ENCODE results near the gene APBA2.

DNA sequence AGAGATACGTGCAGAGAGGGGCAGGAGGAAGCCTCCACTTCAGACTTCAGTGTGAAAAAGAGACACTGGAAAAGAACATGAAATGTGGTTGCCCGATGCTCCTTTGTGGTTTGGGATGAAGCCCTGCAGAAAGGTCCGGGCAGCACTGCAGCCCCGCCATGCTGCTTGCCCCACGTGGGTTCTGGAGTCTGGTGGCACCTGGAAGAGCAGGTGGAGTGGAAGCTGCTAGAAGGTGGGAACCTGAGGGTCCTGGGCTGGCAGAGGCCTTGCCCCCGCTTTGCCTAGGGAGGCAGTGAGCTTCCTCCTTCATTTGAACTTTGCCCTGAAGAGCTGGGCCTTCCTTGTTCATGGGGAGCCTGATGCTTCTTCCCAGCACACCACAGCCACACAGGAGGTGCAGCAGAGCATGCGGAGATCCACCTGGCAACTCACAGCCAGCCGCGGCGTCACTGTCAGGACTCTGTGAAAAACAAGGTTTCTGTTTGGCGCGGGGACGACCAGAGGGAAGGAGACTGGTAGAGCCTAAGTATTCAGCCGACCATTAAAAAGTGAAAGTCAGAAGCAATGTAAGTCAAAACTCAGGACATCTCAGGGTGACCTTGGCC is 59.0 kb downstream of the APBA2 start:
- TF ChIP-seq, protein P1, sequence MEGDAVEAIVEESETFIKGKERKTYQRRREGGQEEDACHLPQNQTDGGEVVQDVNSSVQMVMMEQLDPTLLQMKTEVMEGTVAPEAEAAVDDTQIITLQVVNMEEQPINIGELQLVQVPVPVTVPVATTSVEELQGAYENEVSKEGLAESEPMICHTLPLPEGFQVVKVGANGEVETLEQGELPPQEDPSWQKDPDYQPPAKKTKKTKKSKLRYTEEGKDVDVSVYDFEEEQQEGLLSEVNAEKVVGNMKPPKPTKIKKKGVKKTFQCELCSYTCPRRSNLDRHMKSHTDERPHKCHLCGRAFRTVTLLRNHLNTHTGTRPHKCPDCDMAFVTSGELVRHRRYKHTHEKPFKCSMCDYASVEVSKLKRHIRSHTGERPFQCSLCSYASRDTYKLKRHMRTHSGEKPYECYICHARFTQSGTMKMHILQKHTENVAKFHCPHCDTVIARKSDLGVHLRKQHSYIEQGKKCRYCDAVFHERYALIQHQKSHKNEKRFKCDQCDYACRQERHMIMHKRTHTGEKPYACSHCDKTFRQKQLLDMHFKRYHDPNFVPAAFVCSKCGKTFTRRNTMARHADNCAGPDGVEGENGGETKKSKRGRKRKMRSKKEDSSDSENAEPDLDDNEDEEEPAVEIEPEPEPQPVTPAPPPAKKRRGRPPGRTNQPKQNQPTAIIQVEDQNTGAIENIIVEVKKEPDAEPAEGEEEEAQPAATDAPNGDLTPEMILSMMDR (IDR thresholded peaks at IDR 0.05 in 2 of 3, conservative IDR thresholded peaks at IDR 0.05 in 1 of 3; ENCODE audit: control insufficient read depth in 2 of 3, extremely low read depth in 1 of 3, insufficient read depth in 1 of 3, low read depth in 3 of 3, low read length in 3 of 3), result no peak
- TF ChIP-seq JUNB (IDR thresholded peaks at IDR 0.05), result no peak
- TF ChIP-seq, protein P2, sequence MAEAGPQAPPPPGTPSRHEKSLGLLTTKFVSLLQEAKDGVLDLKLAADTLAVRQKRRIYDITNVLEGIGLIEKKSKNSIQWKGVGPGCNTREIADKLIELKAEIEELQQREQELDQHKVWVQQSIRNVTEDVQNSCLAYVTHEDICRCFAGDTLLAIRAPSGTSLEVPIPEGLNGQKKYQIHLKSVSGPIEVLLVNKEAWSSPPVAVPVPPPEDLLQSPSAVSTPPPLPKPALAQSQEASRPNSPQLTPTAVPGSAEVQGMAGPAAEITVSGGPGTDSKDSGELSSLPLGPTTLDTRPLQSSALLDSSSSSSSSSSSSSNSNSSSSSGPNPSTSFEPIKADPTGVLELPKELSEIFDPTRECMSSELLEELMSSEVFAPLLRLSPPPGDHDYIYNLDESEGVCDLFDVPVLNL (IDR thresholded peaks at IDR 0.05; ENCODE audit: low read depth, low read length), result no peak
- TF ChIP-seq FOS (IDR thresholded peaks at IDR 0.05; ENCODE audit: borderline replicate concordance, extremely low read depth, insufficient read length), result no peak
- no peak for TF ChIP-seq POLR2A (IDR thresholded peaks at IDR 0.05; ENCODE audit: low read depth, low read length)
- TF ChIP-seq EP300 (IDR thresholded peaks at IDR 0.05; ENCODE audit: borderline replicate concordance in 1 of 2, control insufficient read depth in 1 of 2, low read depth in 2 of 2, low read length in 2 of 2), result no peak
- TF ChIP-seq EZH2 (IDR thresholded peaks at IDR 0.05; ENCODE audit: borderline replicate concordance, control insufficient read depth, low read depth, low read length), result no peak
- TF ChIP-seq HCFC1 (IDR thresholded peaks at IDR 0.05; ENCODE audit: low read length), result no peak
- TF ChIP-seq, protein P3, sequence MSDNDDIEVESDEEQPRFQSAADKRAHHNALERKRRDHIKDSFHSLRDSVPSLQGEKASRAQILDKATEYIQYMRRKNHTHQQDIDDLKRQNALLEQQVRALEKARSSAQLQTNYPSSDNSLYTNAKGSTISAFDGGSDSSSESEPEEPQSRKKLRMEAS (IDR thresholded peaks at IDR 0.05; ENCODE audit: low read depth, low read length), result no peak
- no peak for TF ChIP-seq FOXK2 (IDR thresholded peaks at IDR 0.05)
- no peak for TF ChIP-seq IKZF2 (IDR thresholded peaks at IDR 0.05)
- TF ChIP-seq POLR2AphosphoS5 (IDR thresholded peaks at IDR 0.05; ENCODE audit: low read length), result no peak
- TF ChIP-seq, protein P4, sequence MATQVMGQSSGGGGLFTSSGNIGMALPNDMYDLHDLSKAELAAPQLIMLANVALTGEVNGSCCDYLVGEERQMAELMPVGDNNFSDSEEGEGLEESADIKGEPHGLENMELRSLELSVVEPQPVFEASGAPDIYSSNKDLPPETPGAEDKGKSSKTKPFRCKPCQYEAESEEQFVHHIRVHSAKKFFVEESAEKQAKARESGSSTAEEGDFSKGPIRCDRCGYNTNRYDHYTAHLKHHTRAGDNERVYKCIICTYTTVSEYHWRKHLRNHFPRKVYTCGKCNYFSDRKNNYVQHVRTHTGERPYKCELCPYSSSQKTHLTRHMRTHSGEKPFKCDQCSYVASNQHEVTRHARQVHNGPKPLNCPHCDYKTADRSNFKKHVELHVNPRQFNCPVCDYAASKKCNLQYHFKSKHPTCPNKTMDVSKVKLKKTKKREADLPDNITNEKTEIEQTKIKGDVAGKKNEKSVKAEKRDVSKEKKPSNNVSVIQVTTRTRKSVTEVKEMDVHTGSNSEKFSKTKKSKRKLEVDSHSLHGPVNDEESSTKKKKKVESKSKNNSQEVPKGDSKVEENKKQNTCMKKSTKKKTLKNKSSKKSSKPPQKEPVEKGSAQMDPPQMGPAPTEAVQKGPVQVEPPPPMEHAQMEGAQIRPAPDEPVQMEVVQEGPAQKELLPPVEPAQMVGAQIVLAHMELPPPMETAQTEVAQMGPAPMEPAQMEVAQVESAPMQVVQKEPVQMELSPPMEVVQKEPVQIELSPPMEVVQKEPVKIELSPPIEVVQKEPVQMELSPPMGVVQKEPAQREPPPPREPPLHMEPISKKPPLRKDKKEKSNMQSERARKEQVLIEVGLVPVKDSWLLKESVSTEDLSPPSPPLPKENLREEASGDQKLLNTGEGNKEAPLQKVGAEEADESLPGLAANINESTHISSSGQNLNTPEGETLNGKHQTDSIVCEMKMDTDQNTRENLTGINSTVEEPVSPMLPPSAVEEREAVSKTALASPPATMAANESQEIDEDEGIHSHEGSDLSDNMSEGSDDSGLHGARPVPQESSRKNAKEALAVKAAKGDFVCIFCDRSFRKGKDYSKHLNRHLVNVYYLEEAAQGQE (IDR thresholded peaks at IDR 0.05; ENCODE audit: low read depth, low read length), result no peak
- TF ChIP-seq, protein P5, sequence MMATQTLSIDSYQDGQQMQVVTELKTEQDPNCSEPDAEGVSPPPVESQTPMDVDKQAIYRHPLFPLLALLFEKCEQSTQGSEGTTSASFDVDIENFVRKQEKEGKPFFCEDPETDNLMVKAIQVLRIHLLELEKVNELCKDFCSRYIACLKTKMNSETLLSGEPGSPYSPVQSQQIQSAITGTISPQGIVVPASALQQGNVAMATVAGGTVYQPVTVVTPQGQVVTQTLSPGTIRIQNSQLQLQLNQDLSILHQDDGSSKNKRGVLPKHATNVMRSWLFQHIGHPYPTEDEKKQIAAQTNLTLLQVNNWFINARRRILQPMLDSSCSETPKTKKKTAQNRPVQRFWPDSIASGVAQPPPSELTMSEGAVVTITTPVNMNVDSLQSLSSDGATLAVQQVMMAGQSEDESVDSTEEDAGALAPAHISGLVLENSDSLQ (IDR thresholded peaks at IDR 0.05), result no peak
